WTC11 (cell line): ENCODE measurements around the gene BANF2.

Experiments
- ATF2 ChIP-seq: sonication (generic); formaldehyde crosslinking; IDR thresholded peaks from 2 replicates; pipeline ENCODE4 v1.8.1; 2022; ENCODE audit warnings: low read depth, missing genetic modification reagents, borderline replicate concordance
- ATF3 ChIP-seq: sonication (generic); formaldehyde crosslinking; conservative IDR thresholded peaks from 2 replicates; pipeline ENCODE4 v1.8.1; 2022; ENCODE audit warnings: mild to moderate bottlenecking, missing genetic modification reagents
- CREM ChIP-seq: sonication (generic); formaldehyde crosslinking; IDR thresholded peaks from 2 replicates; pipeline ENCODE4 v1.8.1; 2022; ENCODE audit warnings: mild to moderate bottlenecking, missing genetic modification reagents, moderate library complexity
- CTCF ChIP-seq: fragments of 200-600 bp; IDR thresholded peaks from 2 replicates; pipeline ENCODE4 v1.8.0; 2022; ENCODE audit warnings: antibody characterized with exemption
- ESRRA ChIP-seq: sonication (generic); formaldehyde crosslinking; IDR thresholded peaks from 2 replicates; pipeline ENCODE4 v1.8.1; 2022; ENCODE audit warnings: mild to moderate bottlenecking, missing genetic modification reagents, borderline replicate concordance
- FOXJ3 ChIP-seq: sonication (generic); formaldehyde crosslinking; IDR thresholded peaks from 2 replicates; pipeline ENCODE4 v1.9.0; 2021; ENCODE audit warnings: missing genetic modification reagents, mild to moderate bottlenecking, borderline replicate concordance
- FOXP1 ChIP-seq: sonication (generic); formaldehyde crosslinking; IDR thresholded peaks from 2 replicates; pipeline ENCODE4 v1.8.0; 2022; ENCODE audit warnings: missing genetic modification reagents, mild to moderate bottlenecking, moderate library complexity, borderline replicate concordance
- MYBL2 ChIP-seq: sonication (generic); formaldehyde crosslinking; IDR thresholded peaks from 2 replicates; pipeline ENCODE4 v1.8.1; 2023; ENCODE audit warnings: mild to moderate bottlenecking, moderate library complexity, missing genetic modification reagents
- NR2C2 ChIP-seq: sonication (generic); formaldehyde crosslinking; IDR thresholded peaks from 2 replicates; pipeline ENCODE4 v1.8.0; 2022; ENCODE audit warnings: mild to moderate bottlenecking, missing genetic modification reagents
- OVOL2 ChIP-seq: fragments of 250-450 bp; sonication (Bioruptor Pico); IDR thresholded peaks from 2 replicates; pipeline ENCODE4 v1.9.0; 2021; ENCODE audit warnings: mild to moderate bottlenecking, borderline replicate concordance
- PRDM15 ChIP-seq: sonication (generic); formaldehyde crosslinking; IDR thresholded peaks from 2 replicates; pipeline ENCODE4 v1.8.0; 2022; ENCODE audit warnings: missing genetic modification reagents
- RELA ChIP-seq: sonication (generic); formaldehyde crosslinking; IDR thresholded peaks from 2 replicates; pipeline ENCODE4 v1.8.1; 2022; ENCODE audit warnings: missing genetic modification reagents, mild to moderate bottlenecking, borderline replicate concordance
- USF2 ChIP-seq: sonication (generic); formaldehyde crosslinking; IDR thresholded peaks from 2 replicates; pipeline ENCODE4 v1.8.1; 2023; ENCODE audit warnings: mild to moderate bottlenecking, missing genetic modification reagents, moderate library complexity
- ZNF281 ChIP-seq: sonication (generic); formaldehyde crosslinking; IDR thresholded peaks from 2 replicates; pipeline ENCODE4 v1.8.0; 2023; ENCODE audit warnings: mild to moderate bottlenecking, missing genetic modification reagents

GRCh38 chr20:17693444-17694001 is 6.2 kb upstream of the BANF2 start:
- TF ChIP-seq CTCF (no peak), CREM (CRISPR knock-in tag) (no peak), FOXP1 (CRISPR knock-in tag) (no peak), NR2C2 (no peak), OVOL2 (CRISPR knock-in tag) (no peak), MYBL2 (CRISPR knock-in tag) (no peak), ATF3 (CRISPR knock-in tag) (no peak), ZNF281 (CRISPR knock-in tag) (no peak), RELA (no peak), FOXJ3 (CRISPR knock-in tag) (no peak), USF2 (CRISPR knock-in tag) (no peak), ESRRA (CRISPR knock-in tag) (no peak), ATF2 (CRISPR knock-in tag) (no peak), PRDM15 (CRISPR knock-in tag) (no peak)
